ENCODE measurements around the gene SHOC1. TPM values are rescaled to one million over a fixed set of nuclear protein-coding genes. Genes with fewer than 3 reads are reported as not detected.
A peak's percentile ranks its signal among the peaks of the same experiment; 100 is the strongest.
"Not testable (repeated sequence)": the region's sequence is repeated elsewhere in the genome, so short reads cannot be mapped to it uniquely, and the experiment has no call there.

SHOC1 gene
- total RNA-seq, 1 donor from 2014 or later: not detected

DNA sequence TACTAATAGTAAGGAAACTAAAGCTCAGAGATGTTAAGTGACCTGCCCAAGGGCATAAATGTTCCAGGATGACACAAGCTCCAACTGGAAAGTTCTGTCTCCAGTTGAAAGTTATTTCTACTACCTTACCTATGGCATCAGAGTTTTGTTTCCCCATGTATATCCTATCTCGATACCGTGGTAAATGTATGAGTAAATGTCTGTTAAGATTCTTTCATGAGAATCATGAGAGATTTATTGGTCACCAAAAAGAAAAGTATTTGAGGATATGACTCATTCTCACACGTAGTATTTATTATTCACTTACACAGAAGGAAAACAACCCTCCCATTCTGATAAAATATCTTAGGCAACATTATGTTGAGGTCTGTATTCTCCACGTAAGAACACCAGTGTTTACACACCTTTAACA is 11.1 kb upstream of the SHOC1 start:
- no peak for DNase-seq (ENCODE audit: low spot score)
- ATAC-seq: no peak

DNA sequence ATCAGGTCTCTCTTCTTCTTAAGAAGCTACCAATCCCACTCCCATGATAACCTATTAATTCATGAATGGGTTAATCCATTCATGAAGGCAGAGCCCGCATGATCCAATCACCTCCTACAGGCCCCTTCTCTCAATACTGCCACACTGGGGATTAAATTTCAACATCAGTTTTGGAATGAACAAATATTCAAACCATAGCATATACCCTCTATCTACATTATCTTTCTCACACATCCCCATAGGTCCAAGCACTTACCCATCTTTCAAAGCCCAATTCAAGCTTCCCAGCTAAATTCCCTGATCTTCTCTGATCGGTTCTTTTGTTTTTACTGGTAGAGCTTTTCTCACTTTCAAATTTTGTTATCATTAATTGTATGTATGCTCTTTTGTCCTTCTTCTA is 10.5 kb upstream of the SHOC1 start:
- no peak for DNase-seq (ENCODE audit: low spot score)
- ATAC-seq: no peak

DNA sequence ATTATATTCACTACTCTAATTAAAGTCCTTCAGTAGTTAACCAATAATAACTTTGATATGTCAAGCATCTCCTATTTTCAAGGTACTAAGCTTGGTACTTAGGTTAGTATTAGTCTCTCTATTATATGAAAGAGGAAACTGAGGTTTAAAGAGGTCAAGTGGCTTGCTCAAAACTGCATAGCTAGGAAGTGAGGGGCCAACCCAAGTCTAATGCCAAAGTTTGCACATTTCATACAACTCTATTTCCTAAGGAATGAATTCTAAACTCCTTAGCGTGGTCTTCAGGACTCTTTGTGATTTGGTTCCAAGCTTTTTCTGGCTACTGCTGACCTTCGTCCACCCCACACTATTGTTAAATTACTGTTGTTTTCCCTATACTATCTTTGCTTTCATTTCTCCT is 9.9 kb upstream of the SHOC1 start:
- no peak for ATAC-seq

DNA sequence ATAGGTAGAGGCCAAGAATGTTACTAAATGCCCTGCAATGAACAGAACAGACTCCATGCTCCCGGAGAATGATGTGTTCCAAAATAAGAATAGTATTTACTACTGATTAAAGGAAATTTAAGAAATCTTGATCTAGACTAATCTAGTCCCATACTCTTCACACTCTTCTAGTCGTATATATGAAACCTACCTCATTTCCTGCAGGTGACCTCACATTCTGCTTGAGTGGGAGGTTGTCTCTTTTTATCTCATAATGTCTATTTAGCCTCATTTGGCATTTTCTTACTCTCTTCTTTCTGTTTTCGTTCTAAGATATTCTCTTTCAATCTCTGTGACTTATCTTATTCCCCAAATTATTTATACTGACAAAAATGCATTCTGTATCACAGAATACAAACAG is 9.2 kb upstream of the SHOC1 start:
- ATAC-seq: no peak
- no peak for DNase-seq (ENCODE audit: low spot score)

More for the DNA sequence above, 9.9 kb upstream of the SHOC1 start:
- DNase-seq (ENCODE audit: low spot score): no peak

DNA sequence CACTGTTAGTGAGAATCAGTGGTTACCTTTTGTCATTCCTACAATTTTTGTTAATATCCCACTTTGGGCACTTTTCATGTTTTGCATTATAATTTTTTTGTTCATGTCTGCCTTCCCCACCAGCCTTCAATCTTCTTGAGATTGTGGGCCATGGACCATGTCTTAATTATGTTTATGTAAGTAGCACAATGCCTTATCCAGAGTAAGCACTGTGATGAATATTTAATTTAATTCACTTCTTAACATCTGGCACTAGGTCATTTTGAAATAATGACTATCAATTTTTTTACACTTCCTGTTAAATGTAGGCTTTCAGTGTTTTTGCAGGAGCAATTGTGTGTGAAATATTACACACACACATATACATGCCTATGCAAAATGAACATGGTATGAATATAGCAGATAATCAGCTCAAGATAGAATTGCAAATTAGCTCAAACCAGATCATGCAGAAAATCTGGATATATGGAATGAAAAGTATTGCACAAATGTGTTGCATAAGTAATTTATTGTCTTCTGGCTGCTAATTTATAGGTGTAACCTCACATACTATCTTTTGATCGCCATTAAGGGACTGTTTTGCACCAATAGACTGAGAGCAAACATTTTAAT is 5.3 kb upstream of the SHOC1 start:
- DNase-seq (ENCODE audit: low spot score) (no peak), ATAC-seq (no peak)

DNA sequence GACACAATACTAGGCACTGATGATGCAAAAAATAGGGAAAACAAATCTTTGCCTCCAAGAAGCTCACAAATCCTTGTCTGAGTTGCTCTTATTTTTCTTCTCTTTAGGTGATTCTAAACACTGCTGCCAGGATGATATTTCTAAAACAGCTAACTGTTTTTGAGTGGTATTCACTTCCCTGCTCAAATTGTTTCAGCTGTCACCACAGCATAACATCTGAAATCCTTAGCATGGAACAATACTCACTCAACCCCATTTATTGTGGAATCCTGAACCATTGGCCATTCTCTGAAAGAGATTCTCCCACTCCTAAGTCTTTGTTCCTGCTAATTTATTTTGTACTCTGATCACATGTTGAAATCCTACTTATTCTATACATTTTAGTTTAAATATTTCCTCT is 4.8 kb upstream of the SHOC1 start:
- ATAC-seq (no peak), DNase-seq (ENCODE audit: low spot score) (no peak)

DNA sequence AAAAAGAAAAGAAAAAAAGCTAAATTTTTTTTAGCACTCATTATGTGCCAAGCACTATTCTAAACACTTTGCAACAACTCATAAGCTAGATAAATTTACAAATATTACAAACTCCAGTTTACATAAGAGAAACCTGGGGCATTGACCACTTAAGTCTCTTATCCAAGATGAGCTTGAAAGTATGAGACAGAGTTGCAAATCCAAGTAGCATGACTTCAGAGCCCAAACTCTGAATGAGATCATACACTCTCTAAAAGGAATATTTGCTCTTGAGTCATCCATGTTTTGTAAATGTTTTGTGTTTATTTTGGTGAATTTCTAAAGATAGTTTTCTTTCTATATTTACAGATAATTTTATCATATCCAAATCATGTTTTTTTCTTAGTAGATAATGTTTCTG is 4.0 kb upstream of the SHOC1 start:
- ATAC-seq (no peak), DNase-seq (ENCODE audit: low spot score) (no peak)

DNA sequence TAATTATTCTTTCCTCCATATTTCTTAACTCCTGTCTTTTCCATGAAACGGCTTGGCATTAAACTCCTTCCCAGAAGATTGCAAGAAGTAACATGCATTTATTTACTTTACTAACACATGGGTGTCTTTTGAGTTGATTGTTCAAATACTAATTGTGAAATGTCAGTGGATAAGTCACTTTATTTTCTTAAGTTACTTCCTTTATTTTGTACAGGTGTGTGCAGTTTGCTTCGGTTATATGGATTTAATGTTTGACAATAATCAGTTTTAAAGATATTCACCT is 761 bp upstream of the SHOC1 start:
- no peak for ATAC-seq
- DNase-seq (ENCODE audit: low spot score): no peak

DNA sequence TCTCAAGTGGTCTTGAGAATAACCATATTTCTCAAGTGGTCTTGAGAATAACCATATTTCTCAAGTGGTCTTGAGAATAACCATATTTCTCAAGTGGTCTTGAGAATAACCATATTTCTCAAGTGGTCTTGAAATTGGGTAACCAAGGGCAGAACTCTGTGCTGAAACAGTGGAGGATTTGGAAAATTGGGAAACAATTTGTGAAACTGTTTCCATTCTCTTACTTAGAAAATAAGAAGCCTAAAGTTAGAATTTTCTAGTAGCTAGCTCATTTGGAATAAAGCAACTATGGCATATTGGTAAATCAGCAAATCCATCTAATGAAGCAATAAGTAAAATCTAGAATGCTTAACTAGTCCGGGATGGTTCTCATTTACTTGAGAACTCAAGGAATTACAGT is 2.9 kb downstream of the SHOC1 start:
- DNase-seq (ENCODE audit: low spot score): not testable (repeated sequence)

DNA sequence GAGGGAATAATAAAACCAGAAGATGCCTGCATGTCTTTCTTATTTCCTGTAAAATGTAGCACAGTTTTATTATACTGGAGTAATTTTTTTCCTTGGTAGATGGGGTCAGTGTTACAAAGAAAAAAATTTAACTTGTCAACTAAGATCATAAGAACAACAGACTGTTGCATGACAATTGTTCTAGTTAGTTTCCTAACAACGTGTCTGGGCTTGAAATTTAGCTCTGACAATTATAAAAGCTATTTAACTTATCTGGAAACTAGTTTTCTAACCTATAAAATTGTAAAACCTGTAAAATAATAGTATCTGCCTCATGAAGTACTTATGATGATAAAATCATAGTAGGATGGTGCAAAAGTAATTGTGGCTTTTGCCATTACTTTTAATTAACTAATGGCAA is 4.9 kb downstream of the SHOC1 start:
- ATAC-seq (no peak), DNase-seq (ENCODE audit: low spot score) (no peak)

More for the DNA sequence above, 2.9 kb downstream of the SHOC1 start:
- ATAC-seq: not testable (repeated sequence)

DNA sequence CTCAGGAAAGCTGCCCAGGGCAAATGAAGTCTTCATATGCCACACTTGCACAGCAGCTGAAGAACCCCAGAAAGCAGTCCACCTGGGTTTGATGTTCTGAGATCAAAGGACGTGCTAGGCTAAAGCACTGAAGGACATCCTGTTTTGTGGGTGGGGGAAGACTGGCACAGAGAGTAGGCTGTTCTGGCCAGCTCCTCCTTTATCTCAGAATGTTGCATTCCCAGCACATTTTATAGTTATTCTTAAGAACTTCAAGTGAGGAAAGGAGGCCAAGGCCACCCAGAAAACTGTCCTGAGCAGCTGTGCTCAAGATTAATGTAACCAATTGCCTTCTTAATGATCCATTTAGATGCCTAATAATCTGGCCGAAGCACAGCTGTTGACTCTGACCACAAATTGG is 10.9 kb downstream of the SHOC1 start:
- DNase-seq (ENCODE audit: low spot score): no peak
- no peak for ATAC-seq

DNA sequence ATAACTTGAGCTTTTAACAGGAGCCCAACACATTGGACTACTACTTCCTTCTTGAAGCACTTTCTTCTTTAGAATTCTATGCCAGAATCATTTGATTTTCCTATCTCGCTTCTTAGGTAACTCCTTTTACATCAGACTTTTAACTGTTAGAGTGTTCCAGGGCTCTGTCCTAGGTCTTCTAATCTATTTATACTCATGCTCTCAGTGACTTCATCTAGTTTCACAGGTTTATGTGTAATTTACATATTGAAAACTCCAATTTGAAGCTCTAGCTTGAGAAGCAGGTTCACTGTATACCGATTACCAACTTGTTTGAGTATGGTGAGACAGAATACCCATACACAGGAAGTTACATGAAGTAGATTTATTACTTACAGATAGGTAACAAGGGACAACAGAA is 11.3 kb downstream of the SHOC1 start:
- ATAC-seq: no peak
- DNase-seq (ENCODE audit: low spot score): no peak

DNA sequence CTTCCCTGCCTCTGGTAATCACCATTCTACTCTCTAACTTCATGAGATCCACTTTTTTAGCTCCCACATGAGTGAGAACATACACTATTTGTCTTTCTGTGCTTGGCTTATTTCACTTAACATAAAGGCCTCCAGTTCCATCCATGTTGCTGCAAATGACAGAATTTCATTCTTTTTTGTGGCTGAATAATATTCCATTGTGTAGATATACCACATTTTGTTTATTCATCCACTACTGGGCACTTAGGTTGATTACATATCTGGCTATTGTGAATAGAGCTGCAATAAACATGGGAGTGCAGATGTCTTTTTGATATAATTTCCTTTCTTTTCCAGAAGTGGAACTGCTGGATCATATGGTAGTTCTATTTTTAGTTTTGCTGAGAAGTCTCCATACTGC is 28.7 kb downstream of the SHOC1 start:
- ATAC-seq (no peak), DNase-seq (ENCODE audit: low spot score) (no peak)

DNA sequence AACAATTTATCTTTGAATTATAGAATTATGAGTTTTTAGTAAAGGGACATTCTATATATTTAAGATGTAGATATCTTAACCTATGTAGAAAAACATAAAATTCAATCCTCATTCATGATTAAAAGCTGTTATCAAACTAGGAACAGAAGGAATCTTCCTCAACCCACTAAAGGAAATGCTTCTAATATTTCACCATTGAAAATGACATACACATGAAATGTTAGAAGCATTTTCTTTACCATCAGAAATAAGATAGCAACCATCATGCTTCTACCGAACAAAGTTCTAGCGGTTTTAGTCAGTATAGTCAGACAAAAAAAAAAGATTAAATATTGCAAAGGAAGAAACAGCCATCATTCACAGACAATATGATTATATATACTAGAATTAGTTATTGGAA is 32.2 kb downstream of the SHOC1 start:
- DNase-seq (ENCODE audit: low spot score) (no peak), ATAC-seq (no peak)

DNA sequence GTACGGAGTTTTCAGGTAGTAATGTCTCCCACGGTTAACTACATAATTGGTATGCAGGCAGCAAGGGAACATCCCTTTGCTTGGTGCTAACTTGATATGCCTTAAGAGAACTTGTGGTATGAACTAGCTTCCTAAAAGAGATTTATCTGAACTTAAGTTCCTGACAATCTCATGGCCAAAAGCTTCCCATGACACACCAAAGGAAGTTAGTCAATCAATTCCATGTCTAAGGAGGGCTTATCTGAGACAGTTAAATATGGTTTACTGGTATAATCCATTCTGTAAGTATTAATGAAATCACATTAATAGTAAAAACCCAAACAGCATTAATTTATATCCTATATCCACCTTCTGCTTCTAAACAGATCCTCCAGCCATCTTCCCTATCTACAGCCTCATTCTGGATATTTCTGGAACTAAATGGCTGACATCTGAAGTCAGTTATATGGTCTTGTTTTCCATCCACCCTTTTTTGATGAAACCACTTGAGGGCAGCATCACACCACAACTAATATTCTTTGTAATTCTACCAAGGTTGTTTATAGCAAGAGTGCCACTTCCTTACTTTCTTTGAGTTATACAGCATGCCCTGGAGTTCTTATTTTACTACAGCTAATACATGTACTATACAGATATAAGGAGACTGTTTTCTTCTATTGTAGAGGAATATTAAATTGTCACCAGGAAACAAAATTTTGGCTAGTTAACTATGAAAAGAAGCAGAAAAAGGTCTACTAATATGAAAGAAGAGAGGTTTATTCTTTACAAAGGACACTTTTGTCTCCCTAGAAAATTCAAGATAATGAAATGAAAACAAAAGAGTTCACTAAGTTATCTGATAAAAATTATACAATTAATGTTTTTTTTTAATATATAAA is 34.7 kb downstream of the SHOC1 start:
- ATAC-seq (peak; percentile 97), DNase-seq (ENCODE audit: low spot score) (no peak)

DNA sequence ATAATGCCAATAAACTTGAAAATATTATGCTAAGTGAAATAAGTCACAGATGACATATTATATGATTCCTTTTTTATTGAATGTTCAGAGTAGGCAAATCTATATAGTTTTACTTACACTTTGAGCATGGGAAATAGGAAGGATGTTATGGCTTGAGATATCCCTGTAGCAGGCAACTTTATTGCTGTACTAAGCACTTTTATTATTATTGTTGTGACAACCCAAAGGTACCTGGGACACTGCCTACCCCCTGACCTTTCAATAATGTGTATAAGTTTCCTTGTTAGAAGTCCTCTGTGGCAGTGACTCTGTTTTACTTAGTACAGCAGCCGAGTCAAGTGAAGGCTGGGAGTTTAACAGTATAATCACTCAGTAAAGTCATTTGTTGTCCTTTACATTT is 39.9 kb downstream of the SHOC1 start:
- no peak for ATAC-seq
- DNase-seq (ENCODE audit: low spot score): no peak

DNA sequence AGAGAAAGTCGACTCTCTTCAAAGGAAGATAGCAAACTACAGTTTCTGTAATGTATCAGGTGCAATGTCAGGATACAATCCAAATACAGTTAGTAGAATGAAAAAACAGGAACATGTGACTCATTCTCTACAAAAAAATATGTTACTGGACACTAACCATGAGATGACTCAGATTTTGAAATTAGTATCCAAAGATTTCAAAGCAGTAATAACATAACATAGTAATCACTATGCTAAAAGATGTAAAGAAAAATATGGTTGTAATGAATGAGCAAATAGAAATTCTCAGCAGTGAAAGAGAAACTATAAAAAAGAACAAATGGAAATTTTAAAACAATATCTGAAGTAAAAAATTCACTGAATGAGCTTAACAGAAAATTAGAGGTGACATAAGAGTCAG is 42.3 kb downstream of the SHOC1 start:
- no peak for DNase-seq (ENCODE audit: low spot score)
- ATAC-seq: no peak

Other genes with a start within 250 kb of the SHOC1 start
- 526 TPM for gene PTGR1, start 195.3 kb downstream of the SHOC1 start, total RNA-seq
- 21.7 TPM for gene DNAJC25, start 163.6 kb downstream of the SHOC1 start, total RNA-seq
- 6.3 TPM for gene GNG10, start 133.3 kb downstream of the SHOC1 start, total RNA-seq
- 9.5 TPM for gene UGCG, start 101.9 kb upstream of the SHOC1 start, total RNA-seq

Data from left lobe of liver (tissue), 2 donors.